GM12873 (cell line): ENCODE data around the gene RPL18.
A peak's percentile ranks its signal among the peaks of the same experiment; 100 is the strongest.

ENCODE experiments used
- TF ChIP-seq, protein P1 (sequence below): IDR thresholded peaks from 2 replicates; pipeline ENCODE4 v1.5.1; 2012; ENCODE audit warnings: low read depth, mild to moderate bottlenecking, moderate library complexity, low read length, control low read depth; ENCODE audit not compliant: insufficient read depth; ENCODE audit errors: missing control alignments

RPL18 gene

DNA sequence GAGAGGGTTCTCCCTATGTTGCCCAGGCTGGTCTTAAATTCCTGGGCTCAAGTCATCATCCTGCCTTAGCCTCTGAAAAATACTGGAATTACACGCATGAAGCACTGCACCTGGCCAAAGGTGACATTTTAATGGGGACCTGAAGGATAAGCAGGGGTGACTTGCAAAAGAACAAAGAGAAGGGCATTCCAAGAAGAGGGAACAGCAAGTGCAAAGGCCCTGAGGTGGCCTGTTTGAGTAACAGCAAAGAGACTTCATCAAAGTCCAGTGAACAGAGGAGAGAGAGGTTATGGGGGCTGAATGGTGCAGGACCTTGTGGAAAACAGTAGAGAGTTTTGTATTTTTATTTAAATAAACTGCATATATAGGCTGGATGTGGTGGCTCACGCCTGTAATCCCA is 22.9 kb upstream of the RPL18 start:
- TF ChIP-seq, protein P1, sequence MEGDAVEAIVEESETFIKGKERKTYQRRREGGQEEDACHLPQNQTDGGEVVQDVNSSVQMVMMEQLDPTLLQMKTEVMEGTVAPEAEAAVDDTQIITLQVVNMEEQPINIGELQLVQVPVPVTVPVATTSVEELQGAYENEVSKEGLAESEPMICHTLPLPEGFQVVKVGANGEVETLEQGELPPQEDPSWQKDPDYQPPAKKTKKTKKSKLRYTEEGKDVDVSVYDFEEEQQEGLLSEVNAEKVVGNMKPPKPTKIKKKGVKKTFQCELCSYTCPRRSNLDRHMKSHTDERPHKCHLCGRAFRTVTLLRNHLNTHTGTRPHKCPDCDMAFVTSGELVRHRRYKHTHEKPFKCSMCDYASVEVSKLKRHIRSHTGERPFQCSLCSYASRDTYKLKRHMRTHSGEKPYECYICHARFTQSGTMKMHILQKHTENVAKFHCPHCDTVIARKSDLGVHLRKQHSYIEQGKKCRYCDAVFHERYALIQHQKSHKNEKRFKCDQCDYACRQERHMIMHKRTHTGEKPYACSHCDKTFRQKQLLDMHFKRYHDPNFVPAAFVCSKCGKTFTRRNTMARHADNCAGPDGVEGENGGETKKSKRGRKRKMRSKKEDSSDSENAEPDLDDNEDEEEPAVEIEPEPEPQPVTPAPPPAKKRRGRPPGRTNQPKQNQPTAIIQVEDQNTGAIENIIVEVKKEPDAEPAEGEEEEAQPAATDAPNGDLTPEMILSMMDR, result no peak

- TF ChIP-seq, protein P1, result no peak
Observed at GRCh38 chr19:48639483-48640375, 20.8 kb upstream of the RPL18 start.

GRCh38 chr19:48638831-48639381 is 19.9 kb upstream of the RPL18 start:
- TF ChIP-seq, protein P1, result no peak

DNA sequence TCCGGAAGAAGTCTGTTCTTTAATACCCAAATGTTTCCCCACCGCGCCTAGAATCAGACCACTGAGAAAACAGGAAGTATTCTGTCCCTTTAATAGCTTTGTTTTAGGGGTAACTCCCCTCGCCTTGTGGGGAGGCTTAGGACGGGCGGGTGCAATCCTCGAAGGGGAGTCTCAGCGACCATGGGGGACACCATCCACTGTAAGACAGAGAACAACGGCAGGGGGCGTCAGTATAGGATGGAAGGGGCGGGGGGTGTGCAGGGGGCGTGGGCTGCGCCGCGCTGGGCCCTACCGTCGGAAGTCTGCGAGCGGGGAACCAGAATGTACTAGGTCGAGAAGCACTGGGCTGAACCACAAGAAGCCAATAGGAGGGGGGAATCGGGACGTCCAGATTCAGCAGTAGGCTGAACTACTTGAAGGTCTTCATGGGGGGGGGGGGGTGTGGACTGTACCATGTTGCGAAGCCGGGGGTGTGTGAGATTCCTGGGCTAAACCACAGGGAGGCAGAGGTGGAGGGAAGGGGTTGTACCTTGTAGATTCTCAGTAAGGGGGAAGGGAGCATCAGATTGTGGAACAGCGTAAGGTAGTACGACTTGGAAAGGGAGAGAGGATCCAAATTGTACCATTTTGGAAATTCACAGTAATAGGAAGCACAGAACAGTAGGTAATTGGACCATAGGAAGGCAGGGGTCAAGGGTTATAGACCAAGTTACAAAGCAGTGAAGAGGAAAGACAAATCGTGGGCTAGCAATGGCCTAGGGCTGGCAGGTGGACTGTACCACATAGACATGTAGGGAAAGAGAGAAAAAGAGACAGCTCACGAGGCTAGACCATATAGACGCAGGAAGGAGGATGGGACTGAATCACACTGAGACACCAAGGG is 19.2 kb upstream of the RPL18 start:
- TF ChIP-seq, protein P1, result peak; percentile 10

GRCh38 chr19:48637449-48637947 is 18.5 kb upstream of the RPL18 start:
- TF ChIP-seq, protein P1, result no peak

- TF ChIP-seq, protein P1, result peak; percentile 30
Observed at GRCh38 chr19:48636859-48637448, 18.0 kb upstream of the RPL18 start, which contains the start of gene DBP. Gene DBP, minus strand, starts transcription at chr19:48637379. Its CDS starts 385 bp downstream, at chr19:48636994.
